Measurements from ENCODE around the gene C4orf54.

Gene C4orf54

DNA sequence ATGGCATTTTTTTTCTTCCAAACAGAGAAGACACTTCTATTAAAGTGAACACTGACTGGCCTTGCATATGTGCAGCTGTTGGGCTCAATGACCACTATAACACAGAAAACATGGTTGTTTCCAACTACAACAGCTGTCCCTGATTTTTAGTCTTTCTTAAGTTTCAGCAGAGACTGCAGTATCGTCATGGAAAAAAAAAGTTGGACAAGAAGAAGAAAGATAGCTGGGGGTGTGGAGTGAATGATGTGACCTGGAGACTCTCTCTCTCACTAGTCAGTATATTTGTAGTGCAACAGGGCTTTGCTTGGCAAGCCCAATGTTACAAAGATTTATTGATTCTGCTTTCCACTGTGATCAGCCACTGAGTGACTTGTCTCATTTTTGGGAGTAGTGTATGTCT, 29.5 kb upstream of the C4orf54 start:
- no peak overlapping the region for H3K9ac ChIP-seq (ENCODE audit: low read length)
- no CpG with 5 or more reads among the region's 1 CpG for WGBS (ENCODE audit: extremely low coverage, insufficient coverage, low lambda C conversion rate)

DNA sequence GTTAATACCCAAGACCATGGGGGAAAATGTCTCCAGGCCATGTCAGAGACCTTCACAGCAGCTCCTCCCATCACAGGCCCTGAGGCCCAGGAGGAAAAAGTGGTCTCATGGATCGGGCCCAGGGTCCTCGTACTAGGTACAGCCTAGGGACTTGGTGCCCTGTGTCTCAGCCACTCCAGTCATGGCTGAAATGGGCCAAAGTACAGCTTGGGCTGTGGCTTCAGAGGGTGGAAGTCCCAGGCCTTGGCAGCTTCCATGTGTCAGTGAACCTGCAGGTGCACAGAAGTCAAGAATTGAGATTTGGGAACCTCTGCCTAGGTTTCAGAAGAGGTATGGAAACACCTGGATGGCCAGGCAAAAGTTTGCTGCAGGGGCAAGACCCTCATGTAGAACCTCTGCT, 27.6 kb upstream of the C4orf54 start:
- H3K18ac ChIP-seq (ENCODE audit: low read length) = no peak overlapping the region
- H3K4me1 ChIP-seq (ENCODE audit: control insufficient read depth, low read depth, low read length) = no peaks in the 10 kb centered on the region
- H3K9ac ChIP-seq (ENCODE audit: low read length) = no peak overlapping the region
- no peaks in the 10 kb centered on the region for H3K79me2 ChIP-seq (ENCODE audit: control insufficient read depth, insufficient read depth, low read length)
- no peak for DNase-seq
- H3K4ac ChIP-seq (ENCODE audit: low read depth, low read length) = no peak overlapping the region
- no peak overlapping the region for H2AK5ac ChIP-seq (ENCODE audit: low read length)
- H3K27ac ChIP-seq (ENCODE audit: low read depth, low read length) = no peak overlapping the region
- no peaks in the 10 kb centered on the region for H3K36me3 ChIP-seq (ENCODE audit: control insufficient read depth, insufficient read depth, low read length)
- H4K8ac ChIP-seq (ENCODE audit: low read depth, low read length) = no peak overlapping the region
- no peak overlapping the region for H3K23ac ChIP-seq (ENCODE audit: low read length)
- WGBS (ENCODE audit: extremely low coverage, insufficient coverage, low lambda C conversion rate) = no CpG with 5 or more reads among the region's 2 CpGs
- no peak overlapping the region for H2BK120ac ChIP-seq (ENCODE audit: low read depth, low read length)
- no peak overlapping the region for H2BK15ac ChIP-seq (replicated peaks; ENCODE audit: low read depth)
- no peak overlapping the region for H3K4me3 ChIP-seq (ENCODE audit: low read length)
- H3K56ac ChIP-seq (ENCODE audit: low read length) = no peak overlapping the region
- no peak overlapping the region for H2BK5ac ChIP-seq (ENCODE audit: low read length)
- no peaks in the 10 kb centered on the region for H3K27me3 ChIP-seq (ENCODE audit: insufficient read depth, low read length, poor library complexity)
- H3K79me1 ChIP-seq (ENCODE audit: low read length) = no peaks in the 10 kb centered on the region
- H3K4me2 ChIP-seq (ENCODE audit: low read length) = no peak overlapping the region
- H4K5ac ChIP-seq (ENCODE audit: low read length) = no peak overlapping the region

More for the DNA sequence above, 29.5 kb upstream of the C4orf54 start:
- Histone ChIP-seq H2BK15ac (replicated peaks; ENCODE audit: low read depth) (no peak overlapping the region), H3K56ac (ENCODE audit: low read length) (no peak overlapping the region), H3K4me2 (ENCODE audit: low read length) (no peak overlapping the region), H2BK120ac (ENCODE audit: low read depth, low read length) (no peak overlapping the region), H3K18ac (ENCODE audit: low read length) (no peak overlapping the region), H3K4ac (ENCODE audit: low read depth, low read length) (no peak overlapping the region), H4K8ac (ENCODE audit: low read depth, low read length) (no peak overlapping the region), H3K27me3 (ENCODE audit: insufficient read depth, low read length, poor library complexity) (no peaks in the 10 kb centered on the region), H3K23ac (ENCODE audit: low read length) (no peak overlapping the region), H4K5ac (ENCODE audit: low read length) (no peak overlapping the region), H3K36me3 (ENCODE audit: control insufficient read depth, insufficient read depth, low read length) (no peaks in the 10 kb centered on the region), H3K27ac (ENCODE audit: low read depth, low read length) (no peak overlapping the region), H2BK5ac (ENCODE audit: low read length) (no peak overlapping the region), H3K79me2 (ENCODE audit: control insufficient read depth, insufficient read depth, low read length) (no peaks in the 10 kb centered on the region), H3K4me1 (ENCODE audit: control insufficient read depth, low read depth, low read length) (no peaks in the 10 kb centered on the region), H3K79me1 (ENCODE audit: low read length) (no peaks in the 10 kb centered on the region), H2AK5ac (ENCODE audit: low read length) (no peak overlapping the region), H3K4me3 (ENCODE audit: low read length) (no peak overlapping the region)
- no peak for DNase-seq

GRCh38 chr4:99683895-99684294, 26.3 kb upstream of the C4orf54 start:
- Histone ChIP-seq H3K36me3 (ENCODE audit: control insufficient read depth, insufficient read depth, low read length) (no peaks in the 10 kb centered on the region), H2AK5ac (ENCODE audit: low read length) (no peak overlapping the region), H2BK5ac (ENCODE audit: low read length) (no peak overlapping the region), H3K79me1 (ENCODE audit: low read length) (no peaks in the 10 kb centered on the region), H2BK15ac (replicated peaks; ENCODE audit: low read depth) (no peak overlapping the region), H3K56ac (ENCODE audit: low read length) (no peak overlapping the region), H3K79me2 (ENCODE audit: control insufficient read depth, insufficient read depth, low read length) (no peaks in the 10 kb centered on the region), H3K4me3 (ENCODE audit: low read length) (no peak overlapping the region), H3K27ac (ENCODE audit: low read depth, low read length) (no peak overlapping the region), H3K23ac (ENCODE audit: low read length) (no peak overlapping the region), H3K18ac (ENCODE audit: low read length) (no peak overlapping the region), H3K9ac (ENCODE audit: low read length) (no peak overlapping the region), H4K8ac (ENCODE audit: low read depth, low read length) (no peak overlapping the region), H4K5ac (ENCODE audit: low read length) (no peak overlapping the region), H3K27me3 (ENCODE audit: insufficient read depth, low read length, poor library complexity) (no peaks in the 10 kb centered on the region), H3K4ac (ENCODE audit: low read depth, low read length) (no peak overlapping the region), H3K4me1 (ENCODE audit: control insufficient read depth, low read depth, low read length) (no peaks in the 10 kb centered on the region), H3K4me2 (ENCODE audit: low read length) (no peak overlapping the region), H2BK120ac (ENCODE audit: low read depth, low read length) (no peak overlapping the region)
- DNase-seq = no peak
- WGBS (ENCODE audit: extremely low coverage, insufficient coverage, low lambda C conversion rate) = no CpG with 5 or more reads among the region's 4 CpGs

- H3K36me3 ChIP-seq (ENCODE audit: control insufficient read depth, insufficient read depth, low read length) = no peaks in the 10 kb centered on the region
- H3K9ac ChIP-seq (ENCODE audit: low read length) = no peak overlapping the region
- H2BK120ac ChIP-seq (ENCODE audit: low read depth, low read length) = no peak overlapping the region
- no peak overlapping the region for H3K4me2 ChIP-seq (ENCODE audit: low read length)
- no peak overlapping the region for H2BK5ac ChIP-seq (ENCODE audit: low read length)
- no peaks in the 10 kb centered on the region for H3K79me2 ChIP-seq (ENCODE audit: control insufficient read depth, insufficient read depth, low read length)
- H2AK5ac ChIP-seq (ENCODE audit: low read length) = no peak overlapping the region
- no peak for DNase-seq
- no peak overlapping the region for H3K56ac ChIP-seq (ENCODE audit: low read length)
- H4K8ac ChIP-seq (ENCODE audit: low read depth, low read length) = no peak overlapping the region
- H4K5ac ChIP-seq (ENCODE audit: low read length) = no peak overlapping the region
- no CpG with 5 or more reads among the region's 1 CpG for WGBS (ENCODE audit: extremely low coverage, insufficient coverage, low lambda C conversion rate)
- H3K23ac ChIP-seq (ENCODE audit: low read length) = no peak overlapping the region
- no peak overlapping the region for H3K27ac ChIP-seq (ENCODE audit: low read depth, low read length)
- no peaks in the 10 kb centered on the region for H3K4me1 ChIP-seq (ENCODE audit: control insufficient read depth, low read depth, low read length)
- H2BK15ac ChIP-seq (replicated peaks; ENCODE audit: low read depth) = no peak overlapping the region
- no peak overlapping the region for H3K4ac ChIP-seq (ENCODE audit: low read depth, low read length)
- H3K27me3 ChIP-seq (ENCODE audit: insufficient read depth, low read length, poor library complexity) = no peaks in the 10 kb centered on the region
- H3K4me3 ChIP-seq (ENCODE audit: low read length) = no peak overlapping the region
- no peak overlapping the region for H3K18ac ChIP-seq (ENCODE audit: low read length)
- no peaks in the 10 kb centered on the region for H3K79me1 ChIP-seq (ENCODE audit: low read length)
These were observed 22.3 kb upstream of the C4orf54 start for GRCh38 chr4:99679976-99680375.

- H3K23ac ChIP-seq (ENCODE audit: low read length) = no peak overlapping the region
- H3K4ac ChIP-seq (ENCODE audit: low read depth, low read length) = no peak overlapping the region
- H3K9ac ChIP-seq (ENCODE audit: low read length) = no peak overlapping the region
- H3K4me3 ChIP-seq (ENCODE audit: low read length) = no peak overlapping the region
- H4K5ac ChIP-seq (ENCODE audit: low read length) = no peak overlapping the region
- no peak overlapping the region for H3K18ac ChIP-seq (ENCODE audit: low read length)
- no peaks in the 10 kb centered on the region for H3K79me1 ChIP-seq (ENCODE audit: low read length)
- H2BK120ac ChIP-seq (ENCODE audit: low read depth, low read length) = no peak overlapping the region
- WGBS (ENCODE audit: extremely low coverage, insufficient coverage, low lambda C conversion rate) = no CpG with 5 or more reads among the region's 4 CpGs
- H4K8ac ChIP-seq (ENCODE audit: low read depth, low read length) = no peak overlapping the region
- H3K4me2 ChIP-seq (ENCODE audit: low read length) = no peak overlapping the region
- DNase-seq = no peak
- H3K27ac ChIP-seq (ENCODE audit: low read depth, low read length) = no peak overlapping the region
- no peak overlapping the region for H3K56ac ChIP-seq (ENCODE audit: low read length)
- H2BK15ac ChIP-seq (replicated peaks; ENCODE audit: low read depth) = no peak overlapping the region
- H3K36me3 ChIP-seq (ENCODE audit: control insufficient read depth, insufficient read depth, low read length) = no peaks in the 10 kb centered on the region
- no peaks in the 10 kb centered on the region for H3K27me3 ChIP-seq (ENCODE audit: insufficient read depth, low read length, poor library complexity)
- H3K79me2 ChIP-seq (ENCODE audit: control insufficient read depth, insufficient read depth, low read length) = no peaks in the 10 kb centered on the region
- H3K4me1 ChIP-seq (ENCODE audit: control insufficient read depth, low read depth, low read length) = no peaks in the 10 kb centered on the region
- H2AK5ac ChIP-seq (ENCODE audit: low read length) = no peak overlapping the region
- no peak overlapping the region for H2BK5ac ChIP-seq (ENCODE audit: low read length)
These were observed 21.6 kb upstream of the C4orf54 start for GRCh38 chr4:99679204-99679603.

DNA sequence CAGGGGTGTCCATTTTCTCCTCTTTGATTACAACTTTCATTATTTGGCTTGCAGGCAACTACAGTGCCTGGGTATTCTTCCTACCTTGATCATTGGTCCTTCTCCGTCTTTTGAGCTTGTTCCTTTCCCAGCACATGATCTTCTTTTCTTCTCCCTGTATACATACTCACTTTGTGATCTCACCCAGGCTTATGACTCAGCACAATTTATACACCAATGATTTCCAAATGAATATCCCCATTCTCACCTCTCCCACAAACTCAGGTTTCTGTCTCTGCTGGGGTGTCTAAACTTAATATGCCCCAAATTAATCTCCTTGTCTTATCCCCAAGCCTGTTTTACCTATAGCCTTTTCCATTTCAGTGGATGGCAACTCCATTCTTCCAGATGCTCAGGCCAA, 19.5 kb upstream of the C4orf54 start:
- H3K9ac ChIP-seq (ENCODE audit: low read length) = no peak overlapping the region
- no peak overlapping the region for H3K18ac ChIP-seq (ENCODE audit: low read length)
- no peaks in the 10 kb centered on the region for H3K27me3 ChIP-seq (ENCODE audit: insufficient read depth, low read length, poor library complexity)
- no peak overlapping the region for H3K23ac ChIP-seq (ENCODE audit: low read length)
- no peak overlapping the region for H4K5ac ChIP-seq (ENCODE audit: low read length)
- H3K36me3 ChIP-seq (ENCODE audit: control insufficient read depth, insufficient read depth, low read length) = no peaks in the 10 kb centered on the region
- no peak for DNase-seq
- H2BK15ac ChIP-seq (replicated peaks; ENCODE audit: low read depth) = no peak overlapping the region
- H3K79me2 ChIP-seq (ENCODE audit: control insufficient read depth, insufficient read depth, low read length) = no peaks in the 10 kb centered on the region
- H3K79me1 ChIP-seq (ENCODE audit: low read length) = no peaks in the 10 kb centered on the region
- no peak overlapping the region for H3K56ac ChIP-seq (ENCODE audit: low read length)
- H3K4me2 ChIP-seq (ENCODE audit: low read length) = no peak overlapping the region
- no peaks in the 10 kb centered on the region for H3K4me1 ChIP-seq (ENCODE audit: control insufficient read depth, low read depth, low read length)
- no peak overlapping the region for H3K4ac ChIP-seq (ENCODE audit: low read depth, low read length)
- no peak overlapping the region for H4K8ac ChIP-seq (ENCODE audit: low read depth, low read length)
- H2BK120ac ChIP-seq (ENCODE audit: low read depth, low read length) = no peak overlapping the region
- H2AK5ac ChIP-seq (ENCODE audit: low read length) = no peak overlapping the region
- no peak overlapping the region for H3K4me3 ChIP-seq (ENCODE audit: low read length)
- no peak overlapping the region for H3K27ac ChIP-seq (ENCODE audit: low read depth, low read length)
- no peak overlapping the region for H2BK5ac ChIP-seq (ENCODE audit: low read length)
- no CpG with 5 or more reads among the region's 1 CpG for WGBS (ENCODE audit: extremely low coverage, insufficient coverage, low lambda C conversion rate)

Data from mesendoderm (in vitro differentiated cells).